GM18951 (cell line): ENCODE results near the gene S100A14.
"Not testable (repeated sequence)": the region's sequence is repeated elsewhere in the genome, so short reads cannot be mapped to it uniquely, and the experiment has no call there.

Experiments used
- POLR2A ChIP-seq: IDR thresholded peaks from 4 replicates; pipeline ENCODE4 v1.6.1; 2011; ENCODE audit warnings: mild to moderate bottlenecking; ENCODE audit not compliant: insufficient read length, insufficient read depth; ENCODE audit errors: extremely low read depth
- in situ Hi-C: fragments of 300-500 bp; cut with MboI; formaldehyde crosslinking; loops from one replicate; pipeline ENCODE4 v1.12.0; 2022; ENCODE audit warnings: low sequenced_read_pairs, mixed read lengths, inconsistent platforms; ENCODE audit not compliant: unreplicated experiment

The S100A14 gene

DNA sequence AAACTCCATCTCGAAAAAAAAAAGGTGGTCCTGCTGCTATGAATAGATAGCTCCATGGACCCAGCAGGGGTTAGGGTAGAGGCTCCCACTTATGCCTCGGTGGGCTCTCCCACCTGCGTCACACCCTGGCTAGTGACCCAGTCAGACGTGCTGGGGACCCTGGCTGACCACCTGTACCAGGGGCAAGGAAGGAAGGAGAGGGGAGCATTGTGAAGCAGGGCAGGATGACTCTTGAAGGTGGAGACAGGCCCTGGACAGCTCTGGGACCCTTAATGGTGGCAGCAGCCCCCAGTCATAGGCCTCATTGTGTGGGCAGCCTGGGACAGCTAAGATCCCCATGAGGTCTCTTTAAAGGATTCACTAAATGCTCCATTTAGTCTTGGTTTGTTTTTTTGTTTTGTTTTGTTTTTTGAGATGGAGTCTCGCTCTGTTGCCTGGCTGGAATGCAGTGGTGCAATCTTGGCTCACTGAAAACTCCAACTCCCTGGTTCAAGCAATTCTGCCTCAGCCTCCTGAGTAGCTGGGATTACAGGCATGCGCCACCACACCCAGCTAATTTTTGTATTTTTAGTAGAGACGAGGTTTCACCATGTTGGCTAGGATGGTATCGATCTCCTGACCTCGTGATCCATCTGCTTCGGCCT lies 32.0 kb upstream of the S100A14 start:
- peak; percentile 27 for TF ChIP-seq POLR2A
- in situ Hi-C loops, result no loop called here

DNA sequence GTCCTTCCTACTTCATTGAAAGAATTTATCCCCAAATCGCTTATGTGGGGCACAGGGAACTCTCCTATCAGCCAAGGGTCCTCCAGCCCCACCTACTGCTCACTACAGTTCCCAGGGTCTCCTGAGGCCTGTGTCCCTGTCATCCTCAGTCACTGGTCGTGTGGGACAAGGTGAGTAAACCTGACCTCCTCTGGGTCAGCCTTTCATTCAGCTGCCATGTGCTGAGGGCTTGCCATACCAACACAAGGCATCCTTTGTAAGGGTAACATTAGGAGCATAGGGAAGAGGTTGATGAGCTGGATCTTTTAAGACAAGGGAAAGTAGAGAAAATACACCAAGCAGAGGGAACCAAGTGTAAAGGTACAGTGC lies 31.2 kb upstream of the S100A14 start:
- no peak for TF ChIP-seq POLR2A
- in situ Hi-C loops, result no loop called here

DNA sequence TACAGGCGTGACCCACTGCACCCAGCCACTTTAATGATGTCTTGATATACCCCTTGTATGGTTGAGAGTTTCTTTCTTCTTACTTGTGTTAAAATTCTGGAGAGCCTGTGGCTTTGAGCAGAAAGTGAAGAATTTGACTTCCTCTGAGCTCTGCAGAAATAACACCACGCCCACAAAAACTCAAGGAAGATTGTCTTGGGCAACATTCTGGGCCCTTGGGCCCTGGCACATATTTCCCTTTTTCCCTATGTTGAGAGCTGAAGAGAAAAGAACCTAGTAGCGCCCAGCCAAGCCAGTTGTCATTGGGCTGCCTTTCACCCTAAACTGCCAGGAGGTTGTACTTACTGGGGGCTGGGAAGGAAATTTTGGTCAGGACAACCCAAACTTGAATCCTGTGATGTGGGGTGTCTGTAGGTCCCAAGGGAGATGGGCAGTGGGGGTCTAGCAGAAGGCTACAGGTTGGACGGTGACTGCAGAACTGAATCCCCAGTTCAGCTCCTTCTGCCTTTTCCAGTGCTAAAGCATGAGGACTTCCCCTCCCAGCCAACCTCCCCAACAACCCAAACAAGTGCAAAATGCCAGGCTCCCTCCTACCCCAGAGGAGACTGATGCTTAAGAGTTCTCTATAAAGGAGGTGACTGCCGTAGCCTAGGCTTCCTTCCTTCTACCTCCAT lies 30.7 kb upstream of the S100A14 start:
- TF ChIP-seq POLR2A, result no peak
- in situ Hi-C loops, result no loop called here

DNA sequence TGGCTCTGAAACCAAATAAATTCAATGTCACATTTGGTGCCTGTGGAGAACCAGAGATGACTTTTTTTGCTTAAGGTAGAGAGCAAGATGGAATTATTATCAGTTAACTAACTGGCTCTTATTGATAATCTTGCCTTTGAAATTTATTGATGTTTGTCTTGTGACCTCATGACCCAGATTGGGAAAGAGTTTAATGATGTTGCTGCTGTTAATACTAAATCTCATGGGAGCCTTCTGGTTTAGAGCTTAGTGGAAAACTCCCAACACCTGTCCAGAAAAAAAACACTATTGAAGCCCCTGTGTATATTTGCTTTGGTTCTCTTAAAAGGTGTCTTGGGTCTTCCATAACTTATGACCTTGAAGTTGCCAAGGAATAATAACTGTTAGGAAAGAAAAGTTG lies 27.7 kb upstream of the S100A14 start:
- in situ Hi-C loops, result no loop called here
- no peak for TF ChIP-seq POLR2A

DNA sequence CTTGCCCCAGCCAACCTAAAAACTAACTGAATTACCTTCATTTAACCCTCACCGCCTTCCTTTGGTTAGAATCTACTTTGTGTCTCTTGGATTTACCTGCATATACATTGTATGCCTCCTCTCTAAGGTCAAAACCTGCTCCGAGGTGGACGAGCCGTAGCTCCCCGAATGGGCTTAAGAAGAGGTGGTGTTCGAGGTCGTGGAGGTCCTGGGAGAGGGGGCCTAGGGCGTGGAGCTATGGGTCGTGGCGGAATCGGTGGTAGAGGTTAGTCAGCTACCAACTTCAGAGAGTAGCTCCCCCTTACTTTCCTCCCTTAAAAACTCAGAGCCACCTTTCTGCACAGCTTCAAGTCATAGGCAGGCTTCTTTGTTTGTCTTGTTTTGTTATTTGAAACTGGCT lies 27.0 kb upstream of the S100A14 start:
- TF ChIP-seq POLR2A, result no peak
- in situ Hi-C loops, result no loop called here

DNA sequence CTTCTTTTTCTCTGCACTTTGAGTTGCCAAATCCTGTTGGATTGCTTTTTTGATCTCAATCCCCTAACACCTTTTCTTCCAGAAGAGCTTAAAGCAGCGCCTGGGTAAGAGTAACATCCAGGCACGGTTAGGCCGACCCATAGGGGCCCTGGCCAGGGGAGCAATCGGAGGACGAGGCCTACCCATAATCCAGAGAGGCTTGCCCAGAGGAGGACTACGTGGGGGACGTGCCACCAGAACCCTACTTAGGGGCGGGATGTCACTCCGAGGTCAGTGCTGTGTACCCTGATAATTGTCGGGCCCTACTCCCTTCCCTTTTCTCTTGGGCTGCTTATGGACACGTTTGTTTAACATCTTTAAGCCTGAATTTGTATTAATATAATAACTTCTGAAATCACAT lies 26.0 kb upstream of the S100A14 start:
- TF ChIP-seq POLR2A, result no peak
- in situ Hi-C loops, result no loop called here

DNA sequence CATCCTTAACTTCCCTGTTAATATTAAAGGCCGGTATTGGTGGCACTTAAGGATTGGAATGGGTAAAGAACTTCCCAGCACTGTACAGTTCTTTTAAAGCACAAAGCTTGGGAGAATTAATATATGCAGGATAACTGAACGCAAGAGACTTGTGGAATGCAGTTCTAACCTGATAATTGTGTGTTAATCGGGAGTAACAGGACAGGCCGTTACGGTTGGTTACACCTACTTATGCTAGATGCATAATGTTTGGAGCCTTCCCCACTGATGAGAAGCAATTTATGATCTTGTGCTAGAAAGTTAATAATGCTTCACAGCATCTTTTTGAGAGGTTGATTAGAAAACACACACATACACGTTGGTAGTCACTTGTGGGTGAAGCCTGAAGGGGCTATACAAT lies 24.7 kb upstream of the S100A14 start:
- TF ChIP-seq POLR2A, result no peak
- in situ Hi-C loops, result no loop called here

DNA sequence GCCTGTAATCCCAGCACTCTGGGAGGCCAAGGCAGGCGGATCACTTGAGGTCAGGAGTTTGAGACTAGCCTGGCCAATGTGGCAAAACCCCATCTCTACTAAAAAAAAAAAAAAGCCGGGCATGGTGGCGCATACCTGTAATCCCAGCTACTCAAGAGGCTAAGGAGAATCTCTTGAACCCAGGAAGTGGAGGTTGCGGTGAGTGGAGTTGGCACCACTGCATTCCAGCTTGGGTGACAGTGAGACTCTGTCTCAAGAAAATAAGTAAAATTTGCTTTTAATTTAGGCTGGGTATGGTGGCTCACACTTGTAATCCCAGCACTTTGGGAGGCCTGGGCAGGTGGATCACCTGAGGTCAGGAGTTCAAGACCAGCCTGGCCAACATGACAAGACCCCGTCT lies 24.1 kb upstream of the S100A14 start:
- in situ Hi-C loops, result not testable (repeated sequence)

DNA sequence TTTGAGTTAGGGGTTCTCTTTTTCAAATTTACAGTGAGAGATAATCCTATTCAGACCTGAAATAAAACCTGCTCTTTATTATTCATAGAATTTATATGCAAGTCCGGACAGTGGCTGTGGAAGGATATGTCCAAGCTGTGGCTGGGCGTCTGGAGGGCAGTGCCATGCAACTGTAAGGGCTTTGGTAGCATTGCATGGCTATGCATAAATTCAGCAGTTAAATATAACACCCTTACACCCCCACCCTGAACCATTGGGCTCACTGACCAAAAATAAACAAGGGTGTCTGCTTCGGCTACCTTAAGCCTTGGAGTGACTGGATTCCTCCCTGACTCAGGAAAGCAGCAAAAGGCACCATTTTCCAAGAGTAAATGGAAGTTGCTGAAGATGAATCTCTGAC lies 23.2 kb upstream of the S100A14 start:
- in situ Hi-C loops, result no loop called here
- TF ChIP-seq POLR2A, result no peak

DNA sequence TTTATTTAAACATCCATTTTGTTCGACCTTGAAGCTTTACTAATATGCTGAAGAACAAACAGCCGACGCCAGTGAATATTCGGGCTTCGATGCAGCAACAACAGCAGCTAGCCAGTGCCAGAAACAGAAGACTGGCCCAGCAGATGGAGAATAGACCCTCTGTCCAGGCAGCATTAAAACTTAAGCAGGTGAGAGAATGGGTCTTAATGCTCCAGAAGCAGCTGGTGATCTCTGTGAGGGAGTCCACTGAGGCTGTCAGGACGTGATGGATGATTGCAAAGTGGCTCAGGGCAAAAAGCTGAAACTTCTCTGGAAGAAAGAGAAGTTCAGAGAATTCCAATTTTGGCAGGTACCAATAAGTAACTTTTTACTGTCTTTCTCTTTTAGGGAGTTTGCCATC lies 22.1 kb upstream of the S100A14 start:
- TF ChIP-seq POLR2A, result no peak
- in situ Hi-C loops, result no loop called here

DNA sequence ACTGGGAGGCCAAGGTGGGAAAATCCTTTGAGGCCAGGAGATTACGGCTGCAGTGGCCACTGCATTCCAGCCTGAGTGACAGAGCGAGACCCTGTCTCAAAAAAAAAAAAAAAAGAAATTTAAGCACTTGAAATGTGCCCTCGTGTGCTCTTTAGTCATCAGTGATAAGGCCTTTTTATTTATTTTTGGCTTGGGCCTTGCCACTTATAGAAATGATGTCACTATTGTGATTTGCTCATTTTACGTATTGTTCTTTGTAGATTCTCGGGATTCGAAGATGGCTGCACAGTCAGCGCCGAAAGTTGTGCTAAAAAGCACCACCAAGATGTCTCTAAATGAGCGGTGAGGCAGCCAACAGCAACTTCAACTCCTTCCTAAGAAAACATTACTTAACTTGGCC lies 20.2 kb upstream of the S100A14 start:
- in situ Hi-C loops, result no loop called here
- no peak for TF ChIP-seq POLR2A

DNA sequence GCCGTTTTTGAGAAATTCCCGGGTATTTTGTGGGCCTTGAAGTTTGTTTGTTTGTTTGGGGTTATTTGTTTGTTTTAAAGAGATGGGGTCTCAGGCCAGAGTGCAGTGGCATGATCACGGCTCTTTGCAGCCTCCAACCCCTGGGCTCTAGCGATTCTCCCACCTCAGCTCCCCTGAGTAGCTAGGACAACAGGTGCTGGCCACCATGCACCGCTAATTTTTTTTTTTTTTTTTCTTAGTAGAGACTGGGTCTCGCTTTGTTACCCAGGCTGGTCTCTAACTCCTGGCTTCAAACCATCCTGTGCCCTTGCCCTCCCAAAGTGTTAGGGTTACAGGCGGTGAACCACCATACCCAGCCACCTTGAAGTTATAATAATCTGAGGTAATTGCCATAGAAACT lies 19.7 kb upstream of the S100A14 start:
- no peak for TF ChIP-seq POLR2A
- in situ Hi-C loops, result no loop called here

DNA sequence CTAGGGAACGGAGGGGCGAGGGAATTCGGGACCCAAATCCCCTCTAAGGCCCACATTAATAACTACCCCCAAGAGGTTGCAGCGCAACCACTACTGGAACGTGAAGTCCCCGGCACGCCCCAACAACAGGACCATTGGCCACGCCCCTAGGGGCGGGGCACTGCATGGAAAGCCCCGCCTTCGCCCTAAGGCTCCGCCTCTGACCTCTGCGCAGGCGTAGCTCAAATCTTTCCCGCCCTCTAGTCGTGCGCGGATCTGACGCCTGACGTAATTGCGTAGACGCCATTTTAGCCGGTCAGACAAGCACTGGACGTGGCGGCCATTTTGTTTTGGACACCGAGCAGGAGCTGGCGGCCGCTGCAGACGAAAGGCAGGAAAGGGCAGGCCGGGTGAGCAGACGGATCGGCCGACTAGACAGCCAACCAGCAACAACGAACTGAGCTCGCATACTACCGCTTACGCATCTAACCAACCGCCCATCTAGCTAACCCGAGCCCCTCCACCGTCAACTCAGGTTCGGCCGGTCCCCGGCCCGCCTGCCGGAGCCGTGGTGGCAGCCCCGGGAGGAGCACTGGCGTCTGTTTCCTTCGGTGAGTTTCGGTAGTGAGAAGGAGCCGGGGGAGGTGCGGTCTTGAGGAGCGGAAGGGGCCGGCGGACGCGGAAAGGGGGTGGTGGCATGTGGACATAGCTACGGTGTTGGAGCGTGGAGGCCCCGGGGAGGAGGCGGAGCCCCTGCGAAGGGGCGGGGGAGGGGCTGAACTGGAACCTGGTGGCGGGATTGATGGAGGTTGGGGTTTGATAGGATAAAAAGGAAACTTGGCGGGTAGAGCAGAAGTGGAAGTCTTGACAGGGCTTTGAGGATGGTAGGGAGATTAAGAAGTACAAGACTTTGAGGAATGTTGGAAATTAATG lies 17.9 kb upstream of the S100A14 start, which contains the start of gene CHTOP:
CHTOP (plus strand) TSS at position 313 of the 912 bp plus-strand sequence. CDS start 2,523 bp downstream, outside the sequence.
- in situ Hi-C loops, result no loop called here
- peak; percentile 94 for TF ChIP-seq POLR2A
